Liver (tissue), 3 donors: ENCODE results near the gene DGCR6L.
"Not testable (repeated sequence)": the region's sequence is repeated elsewhere in the genome, so short reads cannot be mapped to it uniquely, and the experiment has no call there.

ENCODE experiments used
- CTCF ChIP-seq: fragments of 150-350 bp; IDR thresholded peaks from 2 replicates; pipeline ENCODE4 v1.5.1; 2017; ENCODE audit warnings: improper control_type of control experiment, low read depth, low read length; ENCODE audit not compliant: missing input control
- HNF4A ChIP-seq, 2 donors: conservative IDR thresholded peaks; 2 replicates each; pipeline ENCODE4 v1.6.1; 2016; ENCODE audit warnings: antibody characterized with exemption in 2 of 2, mild to moderate bottlenecking in 2 of 2
- NR2F2 ChIP-seq: IDR thresholded peaks from 2 replicates; pipeline ENCODE4 v1.6.1; 2016; ENCODE audit warnings: antibody characterized with exemption
- RAD21 ChIP-seq, 2 donors: IDR thresholded peaks; 2 replicates each; pipeline ENCODE4 v1.6.1; 2016; ENCODE audit warnings: antibody characterized with exemption in 2 of 2, mild to moderate bottlenecking in 2 of 2
- REST ChIP-seq: IDR thresholded peaks from 2 replicates; pipeline ENCODE4 v1.6.1; 2016; ENCODE audit warnings: antibody characterized with exemption, mild to moderate bottlenecking
- TAF1 ChIP-seq: conservative IDR thresholded peaks from 2 replicates; pipeline ENCODE4 v1.6.1; 2016; ENCODE audit warnings: antibody characterized with exemption, mild to moderate bottlenecking
- ZBTB33 ChIP-seq: IDR thresholded peaks from 2 replicates; pipeline ENCODE4 v1.6.1; 2016; ENCODE audit warnings: antibody characterized with exemption
- donor health status: healthy.
- donor health status: healthy.

- TF ChIP-seq CTCF; NR2F2; REST; RAD21 (IDR thresholded peaks at IDR 0.05); ZBTB33; HNF4A (conservative IDR thresholded peaks at IDR 0.05); TAF1: not testable (repeated sequence)
Measured at GRCh38 chr22:20357967-20358366, 38.1 kb upstream of the DGCR6L start.
